ENCODE measurements around the gene BECN2. TPM values are rescaled to one million over a fixed set of nuclear protein-coding genes. Genes with fewer than 3 reads are reported as not detected.

BECN2 gene
- total RNA-seq, 1 donor from 2014 or later, result not detected

Other genes with a start within 250 kb of the BECN2 start
- gene EXO1, start 109.6 kb upstream of the BECN2 start, total RNA-seq, result 3.3 TPM
- gene MAP1LC3C, start 41.3 kb downstream of the BECN2 start, total RNA-seq, result 0.82 TPM

Data from frontal cortex (tissue), 1 donor.